Measurements from ENCODE around the gene FSTL5. TPM values are rescaled to one million over a fixed set of nuclear protein-coding genes. Genes with fewer than 3 reads are reported as not detected.

Gene FSTL5
- total and polyA plus RNA-seq, 9 of the 15 experiments (the other 6 are each of a cell fraction or from before 2014, with no cell fraction given) = 0.09 to 3.1 (median 0.50) TPM; not detected in 1

DNA sequence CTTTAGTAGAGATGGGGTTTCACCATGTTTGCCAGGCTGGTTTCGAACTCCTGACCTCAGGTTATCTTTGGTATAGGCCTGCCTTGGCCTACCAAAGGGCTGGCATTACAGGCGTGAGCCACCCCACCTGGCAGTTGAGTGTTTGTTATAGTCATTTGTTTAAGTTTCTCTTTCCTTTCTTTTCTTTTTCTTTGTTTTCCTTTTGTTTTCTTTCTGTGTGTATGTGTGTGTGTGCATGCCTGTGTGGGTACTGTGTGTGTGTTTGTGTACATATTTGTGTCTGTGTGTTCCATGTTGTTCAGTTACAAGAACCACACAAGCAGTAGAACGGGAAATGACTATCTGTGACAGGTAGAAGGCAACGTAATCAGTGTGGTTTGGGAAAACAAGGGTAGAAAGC is 624.9 kb downstream of the FSTL5 start:
- Histone ChIP-seq H3K36me3 (ENCODE audit: control insufficient read depth, insufficient read depth, low read length) (no peaks in the 10 kb centered on the region), H3K4me2 (ENCODE audit: insufficient read depth, low read length) (no peak overlapping the region), H3K9ac (ENCODE audit: insufficient read depth in 1 of 2, low read depth in 2 of 2, low read length in 2 of 2) (no peak overlapping the region), H3K27ac (ENCODE audit: extremely low read depth, low read depth, low read length) (no peak overlapping the region), H3K4me3 (no peak overlapping the region), H3K4me1 (replicated peaks in 1 of 2; ENCODE audit: control insufficient read depth in 2 of 2, insufficient read depth in 2 of 2, low read length in 2 of 2) (no peaks in the 10 kb centered on the region), H3K9me1 (ENCODE audit: control insufficient read depth, insufficient read depth, low read length) (no peaks in the 10 kb centered on the region), H3K27me3 (ENCODE audit: control insufficient read depth in 2 of 2, insufficient read depth in 2 of 2, low read length in 2 of 2) (no peaks in the 10 kb centered on the region), H4K20me1 (replicated peaks; ENCODE audit: control insufficient read depth, insufficient read depth, low read length) (no peaks in the 10 kb centered on the region), H3K79me2 (ENCODE audit: control insufficient read depth, insufficient read depth, low read length) (no peaks in the 10 kb centered on the region), H2AFZ (ENCODE audit: low read depth, low read length) (no peak overlapping the region), H3K9me3 (replicated peaks; ENCODE audit: control insufficient read depth, insufficient read depth, low read depth, low read length) (no peaks in the 10 kb centered on the region)
- in situ Hi-C loops (cut with MboI) (no loop called here), intact Hi-C loops (cut with micrococcal nuclease) (no loop called here)
- ChIA-PET CTCF (ENCODE audit: low intra/inter-chr PET ratio) (no interaction called here), POLR2A (no interaction called here)
- ATAC-seq (no peak), DNase-seq (ENCODE audit: extremely low read depth in 1 of 4, low spot score in 3 of 4) (no peak), FAIRE-seq (no peak)
- WGBS (ENCODE audit: insufficient coverage, low coverage, missing lambda C conversion rate) = 0% methylated on average over 2 of the region's 4 CpGs
- no TSS peak for BruUV-seq (replicated peaks)
- TF ChIP-seq CBX1 (IDR thresholded peaks at IDR 0.05; ENCODE audit: low read depth) = no peak
- no peak for TF ChIP-seq SP1 (CRISPR knock-in tag; IDR thresholded peaks at IDR 0.05)
- TF ChIP-seq ZNF274 (IDR thresholded peaks at IDR 0.05; ENCODE audit: borderline replicate concordance, low read depth, low read length) = no peak
- no peak for TF ChIP-seq EHMT2 (IDR thresholded peaks at IDR 0.05)
- TF ChIP-seq, protein P1, sequence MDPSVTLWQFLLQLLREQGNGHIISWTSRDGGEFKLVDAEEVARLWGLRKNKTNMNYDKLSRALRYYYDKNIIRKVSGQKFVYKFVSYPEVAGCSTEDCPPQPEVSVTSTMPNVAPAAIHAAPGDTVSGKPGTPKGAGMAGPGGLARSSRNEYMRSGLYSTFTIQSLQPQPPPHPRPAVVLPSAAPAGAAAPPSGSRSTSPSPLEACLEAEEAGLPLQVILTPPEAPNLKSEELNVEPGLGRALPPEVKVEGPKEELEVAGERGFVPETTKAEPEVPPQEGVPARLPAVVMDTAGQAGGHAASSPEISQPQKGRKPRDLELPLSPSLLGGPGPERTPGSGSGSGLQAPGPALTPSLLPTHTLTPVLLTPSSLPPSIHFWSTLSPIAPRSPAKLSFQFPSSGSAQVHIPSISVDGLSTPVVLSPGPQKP (CRISPR knock-in tag; IDR thresholded peaks at IDR 0.05) = no peak
- no peak for TF ChIP-seq ZFP1 (CRISPR knock-in tag; IDR thresholded peaks at IDR 0.05)
- no peak for TF ChIP-seq HDAC1 (IDR thresholded peaks at IDR 0.05)
- no peak for TF ChIP-seq NRF1 (conservative IDR thresholded peaks at IDR 0.05 in 1 of 2, IDR thresholded peaks at IDR 0.05 in 1 of 2)
- no peak for TF ChIP-seq MAFK (IDR thresholded peaks at IDR 0.05; ENCODE audit: low read length)
- TF ChIP-seq KLF1 (tag; IDR thresholded peaks at IDR 0.05) = no peak
- TF ChIP-seq, protein P2, sequence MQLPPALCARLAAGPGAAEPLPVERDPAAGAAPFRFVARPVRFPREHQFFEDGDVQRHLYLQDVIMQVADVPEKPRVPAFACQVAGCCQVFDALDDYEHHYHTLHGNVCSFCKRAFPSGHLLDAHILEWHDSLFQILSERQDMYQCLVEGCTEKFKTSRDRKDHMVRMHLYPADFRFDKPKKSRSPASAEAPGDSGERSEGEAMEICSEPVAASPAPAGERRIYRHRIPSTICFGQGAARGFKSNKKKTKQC (CRISPR knock-in tag; IDR thresholded peaks at IDR 0.05) = no peak
- no peak for TF ChIP-seq POU5F1 (IDR thresholded peaks at IDR 0.05; ENCODE audit: borderline replicate concordance, low read depth, low read length, partially characterized antibody)
- no peak for TF ChIP-seq CHD1 (IDR thresholded peaks at IDR 0.05; ENCODE audit: low read length)
- TF ChIP-seq STAT6 (CRISPR knock-in tag; IDR thresholded peaks at IDR 0.05) = no peak
